ENCODE results near the gene INS.

DNA sequence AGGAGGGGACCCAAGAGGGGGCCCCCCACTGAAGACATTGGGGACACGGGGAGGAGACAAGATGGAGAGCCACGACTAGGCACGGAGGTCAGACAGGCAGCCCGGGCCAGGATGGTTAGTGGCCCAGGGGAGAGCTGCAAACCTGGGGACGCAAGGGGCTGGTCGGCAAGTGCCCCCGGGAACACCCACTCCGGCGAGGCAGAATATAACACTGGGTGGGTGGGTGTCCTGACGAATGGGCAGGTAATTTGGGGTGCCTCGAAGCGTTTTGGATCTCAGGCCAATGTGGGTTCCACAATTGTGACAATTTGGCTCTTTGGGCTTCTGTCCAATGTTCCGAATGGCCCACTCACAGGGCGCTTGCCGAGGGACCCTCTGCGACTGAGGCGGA, 31.7 kb downstream of the INS start:
- TF ChIP-seq TAF1 (IDR thresholded peaks at IDR 0.05; ENCODE audit: low read depth, low read length) (no peak), POLR2A (IDR thresholded peaks at IDR 0.05; ENCODE audit: low read depth, low read length) (no peak), PAX5 (IDR thresholded peaks at IDR 0.05; ENCODE audit: insufficient read depth, low read length, severe bottlenecking) (no peak), SPI1 (IDR thresholded peaks at IDR 0.05; ENCODE audit: low read depth, low read length) (no peak), POLR2AphosphoS5 (IDR thresholded peaks at IDR 0.05; ENCODE audit: low read depth, low read length) (no peak), POU2F2 (IDR thresholded peaks at IDR 0.05; ENCODE audit: low read depth, low read length) (no peak)

Data from GM12891 (cell line).